ENCODE results near the gene PRSS2.
"Not testable (repeated sequence)": the region's sequence is repeated elsewhere in the genome, so short reads cannot be mapped to it uniquely, and the experiment has no call there.

The PRSS2 gene

DNA sequence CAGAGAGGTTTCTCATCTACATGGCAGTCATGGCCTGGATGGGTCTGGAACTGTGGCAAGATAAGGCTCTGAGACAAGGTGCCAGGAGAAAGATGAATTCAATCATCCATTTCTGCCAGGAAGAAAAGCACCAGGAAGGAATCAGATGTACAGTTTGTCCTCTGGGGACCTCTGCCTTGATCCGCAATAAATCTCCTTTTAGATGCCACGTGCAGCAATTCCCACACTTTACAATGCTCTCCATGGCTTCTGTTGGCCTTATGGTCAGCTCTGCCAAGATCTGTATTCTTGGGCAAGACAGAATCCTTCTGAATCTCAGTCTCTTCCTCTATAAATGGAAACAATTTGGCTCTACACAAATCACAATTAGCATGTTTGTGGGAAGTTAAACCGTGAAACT, 12.5 kb upstream of the PRSS2 start:
- not testable (repeated sequence) for DNase-seq

DNA sequence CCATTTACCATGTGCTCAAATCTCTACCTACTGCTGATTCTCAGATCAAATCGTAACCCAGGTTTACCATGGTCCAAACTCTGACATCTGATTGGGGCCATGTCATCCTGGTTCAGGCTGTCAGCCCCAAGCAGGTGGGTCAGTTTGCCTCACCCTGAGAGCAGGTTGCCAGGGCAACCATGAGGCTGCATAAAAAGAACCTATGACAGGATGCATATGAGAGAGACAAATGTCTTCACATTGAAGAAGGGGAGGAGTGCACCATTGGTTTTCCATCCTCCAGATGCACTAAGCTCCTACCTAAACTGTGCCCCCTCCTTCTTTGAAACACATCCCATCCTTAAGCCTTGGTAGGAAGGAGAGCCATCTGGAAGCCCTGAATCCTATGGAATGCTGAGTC, 11.3 kb upstream of the PRSS2 start:
- DNase-seq: no peak

DNA sequence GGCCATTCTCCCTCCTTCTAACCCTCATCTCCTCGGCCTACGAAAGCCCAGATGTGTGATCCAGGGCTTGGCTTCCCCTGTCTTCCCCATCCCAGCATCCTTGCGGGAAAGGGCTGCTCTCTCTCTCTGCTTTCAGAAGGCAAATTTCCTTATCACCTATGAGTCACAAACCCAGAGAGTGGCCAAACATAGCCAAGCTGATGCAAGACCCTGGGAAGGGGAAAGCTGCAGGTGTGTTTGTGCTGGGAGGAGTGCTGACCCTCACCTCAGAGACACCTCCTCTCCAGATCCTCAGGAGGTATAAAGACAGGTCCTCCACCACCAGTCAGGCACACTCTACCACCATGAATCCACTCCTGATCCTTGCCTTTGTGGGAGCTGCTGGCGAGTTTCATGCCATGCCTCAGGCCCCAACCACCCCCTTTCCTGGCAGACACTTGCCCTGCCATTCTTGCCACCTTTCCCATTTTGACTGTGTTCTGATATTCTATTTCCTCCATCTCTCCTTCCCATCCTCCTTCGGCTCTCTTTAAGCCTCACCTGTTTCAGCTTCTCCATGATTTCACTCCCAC, 10.6 kb upstream of the PRSS2 start:
- no peak for DNase-seq

DNA sequence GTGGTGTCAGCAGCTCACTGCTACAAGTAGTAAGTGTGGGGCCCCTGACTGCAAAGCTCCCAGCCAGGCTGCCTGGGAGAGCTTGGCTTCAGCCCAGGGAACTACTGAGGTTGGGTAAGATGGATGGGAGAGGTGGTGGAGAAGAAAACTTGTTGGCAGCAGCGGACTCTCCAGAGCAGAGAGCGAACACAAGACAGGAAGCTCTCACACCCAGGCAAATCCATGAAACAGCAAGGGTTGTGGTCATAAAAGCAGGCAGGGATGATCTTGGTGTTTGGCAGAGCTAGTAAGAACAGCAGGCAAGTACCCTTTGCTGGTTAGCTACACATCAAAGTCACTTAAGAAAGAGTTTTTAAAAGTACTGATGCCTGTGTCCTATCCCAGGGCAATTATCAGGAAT, 9.2 kb upstream of the PRSS2 start:
- DNase-seq: not testable (repeated sequence)

DNA sequence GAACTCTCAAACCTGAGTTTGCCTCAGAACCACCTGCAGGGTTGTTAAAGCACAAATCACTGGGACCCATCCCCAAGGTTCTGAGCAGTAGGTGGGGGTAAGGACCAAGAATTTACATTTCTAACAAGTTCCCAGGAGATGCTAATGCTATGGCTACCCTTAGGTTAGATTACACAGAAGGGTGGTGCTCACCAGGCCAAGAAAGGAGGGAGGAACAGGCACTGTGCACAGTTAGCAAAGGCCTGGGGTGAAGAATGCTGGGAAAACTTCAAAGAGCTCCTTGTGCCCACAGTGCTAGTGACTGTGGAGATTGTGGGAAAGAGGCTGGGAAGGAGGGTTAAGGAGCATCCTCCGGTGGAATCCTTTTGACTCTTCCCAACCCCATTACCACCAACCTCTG, 8.7 kb upstream of the PRSS2 start:
- DNase-seq: no peak

DNA sequence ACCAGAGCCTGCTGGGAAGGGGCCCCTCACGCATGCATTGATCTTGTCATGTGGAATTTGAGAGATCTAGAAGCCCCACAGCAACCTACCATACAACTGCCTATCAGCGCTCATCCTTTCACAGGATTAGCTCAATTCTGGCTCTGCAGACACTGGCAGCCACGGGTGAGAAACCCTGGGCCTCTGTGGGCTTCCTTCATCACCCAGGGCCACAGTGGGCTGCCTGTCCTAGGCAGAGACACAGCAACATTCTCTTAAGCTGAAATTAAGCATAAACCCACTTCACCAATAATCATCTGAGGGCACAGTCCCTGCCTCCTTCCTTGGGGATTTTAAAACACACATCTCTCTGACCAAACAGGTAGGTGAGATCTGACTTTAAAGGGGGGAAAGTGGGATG, 3.3 kb upstream of the PRSS2 start:
- no peak for DNase-seq

DNA sequence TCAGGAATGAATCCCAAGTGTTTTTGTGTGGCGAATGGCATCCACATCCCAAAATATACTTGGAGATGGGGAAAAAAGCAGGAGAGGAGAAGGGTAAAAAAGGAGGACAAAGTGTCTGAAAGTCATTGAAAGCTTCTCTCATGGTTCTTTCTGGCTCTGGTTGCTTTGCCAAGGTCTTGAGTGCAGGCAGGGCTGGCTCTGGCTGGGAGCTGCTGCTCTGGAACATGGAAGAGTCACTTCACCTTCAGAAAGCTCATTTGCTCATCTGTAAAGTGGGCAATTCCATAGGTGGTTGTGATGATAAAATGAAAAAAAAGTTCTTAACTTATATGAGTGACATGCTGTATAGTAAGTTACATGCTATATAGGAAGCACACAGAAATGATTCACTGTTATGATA, 2.9 kb upstream of the PRSS2 start:
- DNase-seq: no peak

DNA sequence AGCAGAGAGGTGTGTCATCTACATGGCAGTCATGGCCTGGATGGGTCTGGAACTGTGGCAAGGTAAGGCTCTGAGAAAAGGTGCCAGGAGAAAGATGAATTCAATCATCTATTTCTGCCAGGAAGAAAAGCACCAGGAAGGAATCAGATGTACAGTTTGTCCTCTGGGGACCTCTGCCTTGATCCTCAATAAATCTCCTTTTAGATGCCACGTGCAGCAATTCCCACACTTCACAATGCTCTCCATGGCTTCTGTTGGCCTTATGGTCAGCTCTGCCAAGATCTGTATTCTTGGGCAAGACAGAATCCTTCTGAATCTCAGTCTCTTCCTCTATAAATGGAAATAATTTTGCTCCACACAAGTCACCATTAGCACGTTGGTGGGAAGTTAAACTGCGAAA, 1.9 kb upstream of the PRSS2 start:
- DNase-seq: not testable (repeated sequence)

DNA sequence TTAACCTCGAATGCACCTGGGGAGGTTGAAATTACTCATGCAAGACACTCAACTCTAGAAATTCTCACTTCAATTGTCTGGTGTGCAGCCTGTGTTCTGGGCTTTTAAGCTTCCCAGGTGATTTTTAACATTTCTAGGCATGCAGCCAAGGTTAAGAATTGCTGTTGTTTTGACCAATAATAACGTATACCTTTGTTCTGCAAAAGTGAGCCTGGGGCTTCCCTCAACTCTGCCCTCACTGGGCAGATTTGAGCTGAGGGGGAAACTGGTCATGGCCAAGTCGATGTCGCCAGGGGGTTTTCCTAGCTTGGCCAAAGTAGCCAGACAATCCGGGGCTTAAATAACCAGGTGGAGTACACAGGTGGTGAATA, 568 bp downstream of the PRSS2 start:
- DNase-seq: no peak

DNA sequence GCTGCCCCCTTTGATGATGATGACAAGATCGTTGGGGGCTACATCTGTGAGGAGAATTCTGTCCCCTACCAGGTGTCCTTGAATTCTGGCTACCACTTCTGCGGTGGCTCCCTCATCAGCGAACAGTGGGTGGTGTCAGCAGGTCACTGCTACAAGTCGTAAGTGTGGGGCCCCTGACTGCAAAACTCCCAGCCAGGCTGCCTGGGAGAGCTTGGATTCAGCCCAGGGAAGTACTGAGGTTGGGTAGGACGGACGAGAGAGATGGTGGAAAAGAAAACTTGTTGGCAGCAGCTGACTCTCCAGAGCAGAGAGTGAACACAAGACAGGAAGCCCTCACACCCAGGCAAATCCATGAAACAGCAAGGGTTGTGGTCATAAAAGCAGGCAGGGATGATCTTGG, 1.3 kb downstream of the PRSS2 start:
- no peak for DNase-seq

DNA sequence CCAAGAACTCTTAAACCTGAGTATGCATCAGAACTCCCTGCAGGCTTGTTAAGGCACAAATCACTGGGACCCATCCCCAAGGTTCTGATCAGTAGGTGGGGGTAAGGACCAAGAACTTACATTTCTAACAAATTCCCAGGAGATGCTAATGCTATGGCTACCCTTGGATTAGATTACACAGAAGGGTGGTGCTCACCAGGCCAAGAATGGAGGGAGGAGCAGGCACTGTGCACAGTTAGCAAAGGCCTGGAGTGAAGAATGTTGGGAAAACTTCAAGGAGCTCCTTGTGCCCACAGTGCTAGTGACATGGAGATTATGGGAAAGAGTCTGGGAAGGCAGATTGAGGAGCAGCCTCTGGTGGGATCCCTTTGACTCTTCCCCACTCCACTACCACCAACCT, 1.9 kb downstream of the PRSS2 start:
- DNase-seq: no peak

DNA sequence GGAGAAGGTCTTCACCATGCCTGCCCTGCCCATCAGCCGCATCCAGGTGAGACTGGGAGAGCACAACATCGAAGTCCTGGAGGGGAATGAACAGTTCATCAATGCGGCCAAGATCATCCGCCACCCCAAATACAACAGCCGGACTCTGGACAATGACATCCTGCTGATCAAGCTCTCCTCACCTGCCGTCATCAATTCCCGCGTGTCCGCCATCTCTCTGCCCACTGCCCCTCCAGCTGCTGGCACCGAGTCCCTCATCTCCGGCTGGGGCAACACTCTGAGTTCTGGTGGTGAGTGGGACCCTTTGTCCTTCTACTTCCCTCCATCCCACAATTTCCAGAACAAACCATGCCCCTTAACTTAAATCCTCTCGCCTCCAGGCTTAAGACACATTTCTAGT, 2.5 kb downstream of the PRSS2 start:
- DNase-seq: no peak

DNA sequence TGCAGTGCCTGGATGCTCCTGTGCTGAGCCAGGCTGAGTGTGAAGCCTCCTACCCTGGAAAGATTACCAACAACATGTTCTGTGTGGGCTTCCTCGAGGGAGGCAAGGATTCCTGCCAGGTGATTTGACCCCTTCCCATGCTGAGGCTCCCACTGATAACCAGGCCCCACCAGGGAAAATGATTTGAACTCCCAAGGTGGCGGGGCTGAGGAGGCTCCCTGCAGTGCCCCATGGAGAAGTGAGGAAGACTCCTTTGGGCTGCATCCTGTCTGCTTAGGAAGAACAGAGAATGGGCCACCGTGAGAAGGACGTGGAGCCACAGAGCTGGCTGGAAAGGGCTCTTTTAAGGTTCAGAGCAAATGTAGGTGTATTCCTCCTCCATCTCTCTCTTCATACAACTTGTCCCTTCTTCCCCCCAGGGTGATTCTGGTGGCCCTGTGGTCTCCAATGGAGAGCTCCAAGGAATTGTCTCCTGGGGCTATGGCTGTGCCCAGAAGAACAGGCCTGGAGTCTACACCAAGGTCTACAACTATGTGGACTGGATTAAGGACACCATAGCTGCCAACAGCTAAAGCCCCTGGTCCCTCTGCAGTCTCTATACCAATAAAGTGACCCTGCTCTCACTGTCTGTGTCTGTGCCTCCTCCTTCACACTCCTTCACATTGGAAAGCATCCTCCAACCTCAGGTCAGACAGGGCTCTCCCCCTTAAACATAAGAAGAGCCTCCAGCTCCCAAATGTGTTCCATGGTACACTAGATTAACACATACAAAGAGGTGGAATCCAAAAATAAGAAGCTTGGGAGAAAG, 3.4 kb downstream of the PRSS2 start:
- DNase-seq: no peak

DNA sequence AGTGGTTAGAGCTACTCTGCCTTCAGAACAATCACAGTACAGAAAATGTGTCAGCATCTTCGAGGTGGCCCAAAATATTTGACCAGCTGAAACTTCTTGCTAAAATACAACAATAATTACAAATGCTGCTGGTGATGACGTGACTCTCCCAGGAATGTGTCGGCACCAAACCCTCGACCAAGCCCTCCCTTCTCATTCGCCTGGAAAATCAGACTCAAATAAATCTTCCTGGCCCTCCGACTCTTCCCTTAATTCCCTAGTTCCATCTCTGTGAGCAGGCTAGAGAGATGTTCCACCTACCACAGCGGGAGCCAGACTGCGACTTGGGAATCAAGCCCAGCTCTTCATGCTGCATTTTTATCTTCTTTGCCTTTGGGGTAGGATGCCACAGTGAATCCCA, 4.1 kb downstream of the PRSS2 start:
- DNase-seq: no peak

DNA sequence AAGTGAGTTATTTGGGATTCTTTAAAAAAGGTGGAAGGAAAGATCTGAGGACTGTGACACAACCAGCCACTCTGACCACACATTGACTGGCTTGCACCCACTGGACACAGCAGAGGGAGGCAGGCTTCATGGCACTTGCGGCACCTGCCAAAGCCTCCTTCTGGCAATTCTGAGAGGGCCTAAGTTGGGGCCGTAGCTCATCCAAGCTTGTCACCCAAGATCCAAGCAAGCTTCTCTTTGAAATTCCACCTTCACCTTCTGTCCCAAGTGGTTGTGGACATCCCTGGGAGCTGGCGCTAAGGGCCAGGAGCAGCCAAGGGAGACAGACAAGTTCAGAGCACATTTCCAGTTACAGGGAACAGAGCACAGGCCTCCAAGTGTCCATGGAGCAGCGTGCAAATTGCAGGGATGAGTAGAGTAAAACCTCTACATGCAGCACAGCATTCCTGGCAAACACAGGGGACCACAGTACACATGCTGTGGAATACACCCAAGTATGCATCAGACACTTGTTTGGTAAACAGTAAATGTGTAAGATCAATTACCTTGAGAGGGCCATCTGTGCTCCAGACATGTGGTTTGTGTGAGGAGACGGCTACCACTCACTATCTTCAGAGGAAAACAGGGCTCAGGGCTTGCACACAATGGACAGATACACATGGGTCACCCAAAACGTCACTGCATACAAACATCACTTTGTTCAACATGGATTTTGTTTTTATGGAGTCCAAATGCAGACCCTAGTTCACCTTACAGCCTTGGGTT, 4.8 kb downstream of the PRSS2 start:
- not testable (repeated sequence) for DNase-seq

DNA sequence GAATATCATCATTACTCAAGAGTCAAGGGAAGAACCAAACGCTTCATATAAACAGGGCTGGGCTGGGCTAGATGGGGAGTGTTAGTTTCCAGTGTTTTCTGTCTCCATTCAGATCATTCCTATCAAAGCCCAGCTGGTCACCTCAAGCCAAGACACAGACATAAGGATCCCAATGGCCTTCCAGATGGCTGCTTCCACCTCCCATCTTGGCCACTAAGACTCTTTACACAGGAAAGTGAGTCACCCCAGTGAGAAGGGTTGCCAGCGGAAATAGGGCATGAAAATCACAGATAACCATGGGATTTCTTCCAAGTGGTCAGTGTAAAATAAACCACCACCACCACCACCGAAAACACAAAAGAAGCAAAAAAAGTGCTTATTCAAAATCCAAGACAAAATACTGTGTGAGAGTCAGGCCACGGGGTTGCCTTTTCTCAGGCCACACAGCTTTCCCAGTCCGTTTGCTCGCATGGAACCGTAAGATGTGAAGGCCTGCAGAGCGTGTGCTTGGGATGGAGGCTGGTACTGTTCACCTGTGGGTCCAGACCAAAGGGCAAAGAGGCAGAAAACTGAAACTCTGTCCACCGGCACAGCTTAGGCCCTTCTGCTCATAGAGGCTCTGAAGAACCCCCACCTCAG, 5.6 kb downstream of the PRSS2 start:
- DNase-seq: no peak

DNA sequence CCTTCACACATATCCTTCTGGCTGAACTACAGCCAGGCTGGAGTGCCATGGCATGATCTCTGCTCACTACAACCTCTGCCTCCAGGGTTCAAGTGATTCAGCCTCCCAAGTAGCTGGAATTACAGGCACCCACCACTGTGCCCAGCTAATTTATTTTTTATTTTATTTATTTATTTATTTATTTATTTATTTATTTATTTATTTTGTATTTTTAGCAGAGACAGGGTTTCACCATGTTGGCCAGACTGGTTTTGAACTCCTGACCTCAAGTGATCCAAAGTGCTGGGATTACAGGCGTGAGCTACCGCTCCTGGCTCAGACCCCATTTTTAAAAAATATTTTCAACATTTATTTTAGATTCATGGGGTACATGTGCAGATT, 6.1 kb downstream of the PRSS2 start:
- DNase-seq: not testable (repeated sequence)

DNA sequence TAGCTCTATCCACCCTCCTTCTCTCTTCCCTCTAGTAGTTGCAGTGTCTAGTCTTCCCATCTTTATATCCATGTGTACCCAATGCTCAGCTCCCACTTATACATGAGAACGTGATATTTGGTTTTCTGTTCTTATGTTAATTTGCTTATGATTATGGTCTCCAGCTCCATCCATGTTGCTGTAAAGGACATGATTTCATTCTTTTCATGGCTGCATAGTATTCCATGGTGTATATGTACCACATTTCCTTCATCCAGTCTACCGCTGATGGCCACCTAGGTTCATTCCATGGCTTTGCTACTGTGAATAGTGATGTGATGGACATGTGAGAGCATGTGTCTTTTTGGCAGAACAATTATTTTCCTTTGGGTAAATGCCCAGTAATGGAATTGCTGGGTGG, 6.5 kb downstream of the PRSS2 start:
- DNase-seq: no peak

DNA sequence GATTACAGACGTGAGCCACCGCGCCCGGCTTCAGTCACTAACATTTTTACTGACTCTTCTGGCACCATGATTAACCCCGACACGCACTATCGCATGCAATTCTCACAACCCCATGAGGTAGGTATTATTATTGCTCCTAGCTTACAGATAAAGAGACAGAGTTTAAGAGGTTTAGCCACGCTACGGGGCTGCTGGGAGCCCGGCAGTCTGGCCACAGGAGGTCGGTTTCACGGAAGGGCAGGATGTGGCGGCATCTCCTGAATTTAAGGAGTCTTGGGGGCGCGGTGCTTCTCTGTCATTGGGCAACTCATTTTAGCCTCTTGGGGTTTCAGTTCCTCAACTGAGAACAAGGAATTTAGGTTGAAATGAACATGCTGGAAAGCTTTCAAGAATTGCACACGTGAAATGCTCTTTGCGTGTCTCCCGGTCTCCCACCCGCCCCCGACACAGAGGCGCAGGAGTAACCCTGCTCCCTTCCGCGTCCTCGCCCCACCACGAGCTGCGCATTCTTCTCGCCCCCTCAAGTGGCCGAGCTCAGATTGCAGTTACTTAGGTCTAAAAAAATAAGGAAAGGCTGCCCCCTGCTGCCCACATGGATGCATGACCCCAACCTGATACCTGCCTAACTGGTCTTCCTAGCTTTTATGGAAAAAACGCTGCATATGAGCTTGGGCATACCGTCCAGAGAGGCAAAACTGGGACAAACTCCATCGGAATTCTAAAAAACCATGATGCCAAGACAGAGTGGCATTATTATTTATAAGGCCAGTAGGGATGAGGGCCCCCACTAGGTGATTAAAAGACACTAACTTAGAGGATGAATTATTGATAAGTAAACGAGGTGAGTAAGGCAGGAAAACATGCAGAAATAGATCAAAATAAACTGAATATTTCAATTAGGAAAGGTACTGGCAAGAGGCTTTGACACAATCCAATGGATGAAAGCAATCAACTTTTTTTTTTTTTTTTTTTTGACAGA, 12.4 kb downstream of the PRSS2 start:
- peak in 55 of 56 donors; percentile 7 to 86 (median 56) for DNase-seq

DNA sequence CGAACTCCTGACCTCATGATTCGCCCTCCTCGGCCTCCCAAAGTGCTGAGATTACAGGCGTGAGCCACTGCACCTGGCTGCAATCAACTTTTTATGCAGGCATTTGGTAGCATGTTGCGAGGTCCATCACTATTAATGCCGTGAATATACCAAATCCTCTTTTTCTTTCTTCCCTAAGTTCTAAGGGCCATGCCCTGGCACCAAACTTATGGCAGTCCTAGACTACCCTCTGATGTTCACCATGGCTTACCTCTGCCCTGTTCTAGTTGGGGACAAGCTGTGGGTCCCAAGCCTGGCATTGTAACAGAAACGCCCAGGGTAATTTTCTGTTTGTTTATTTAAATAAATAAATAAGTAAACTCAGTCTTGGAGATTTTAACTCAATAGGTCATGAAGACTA, 13.3 kb downstream of the PRSS2 start:
- DNase-seq: no peak

DNA sequence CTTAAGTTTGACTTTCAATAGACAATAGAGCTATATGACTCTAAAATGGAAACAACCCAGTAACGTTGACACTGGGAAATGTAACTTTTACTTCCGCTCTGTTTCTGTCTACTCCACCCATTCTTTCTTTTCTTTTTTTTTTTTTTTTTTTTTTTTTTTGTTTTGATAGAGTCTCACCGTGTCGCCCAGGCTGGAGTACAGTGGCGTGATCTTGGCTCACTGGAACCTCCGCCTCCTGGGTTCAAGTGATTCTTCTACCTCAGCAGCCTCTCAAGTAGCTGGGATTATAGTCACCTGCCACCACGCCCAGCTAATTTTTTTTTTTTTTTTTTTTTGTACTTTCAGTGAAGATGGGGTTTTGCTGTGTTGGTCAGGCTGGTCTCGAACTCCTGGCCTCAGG, 13.9 kb downstream of the PRSS2 start:
- DNase-seq: no peak
